HL-60 (cell line): ENCODE data around the gene HS3ST2.
A peak's percentile ranks its signal among the peaks of the same experiment; 100 is the strongest.

Experiments
- DNase-seq, 2 experiments: peaks; one replicate each; pipeline ENCODE4 v3.0.0-alpha.2; 2010 to 2020; ENCODE audit warnings: low read depth in 1 of 2, low spot score in 1 of 2
- H3K27ac ChIP-seq: fragments of 250-450 bp; sonication (Bioruptor Pico); replicated peaks from 2 replicates; pipeline ENCODE4 v1.5.1; 2020; ENCODE audit warnings: mild to moderate bottlenecking, moderate library complexity
- H3K27me3 ChIP-seq: fragments of 250-450 bp; sonication (Bioruptor Pico); 2 replicates; pipeline ENCODE4 v1.5.1; 2021; ENCODE audit warnings: mild to moderate bottlenecking, moderate library complexity; ENCODE audit not compliant: insufficient read depth, poor library complexity, severe bottlenecking
- H3K4me3 ChIP-seq: replicated peaks from 2 replicates; pipeline ENCODE4 v1.5.1; 2011; ENCODE audit warnings: mild to moderate bottlenecking, control low read depth, low read length; ENCODE audit not compliant: insufficient read depth
- CTCF ChIP-seq: IDR thresholded peaks from one replicate; pipeline ENCODE4 v1.5.1; 2011; ENCODE audit warnings: low read length, control low read depth, inconsistent platforms; ENCODE audit not compliant: insufficient read depth
- GABPA ChIP-seq: IDR thresholded peaks from 2 replicates; pipeline ENCODE4 v1.6.1; 2012; ENCODE audit warnings: low read depth
- POLR2AphosphoS5 ChIP-seq: IDR thresholded peaks from 2 replicates; pipeline ENCODE4 v1.6.1; 2012; ENCODE audit warnings: low read depth
- REST ChIP-seq: IDR thresholded peaks from 2 replicates; pipeline ENCODE4 v1.6.1; 2012; ENCODE audit warnings: low read depth; ENCODE audit not compliant: insufficient replicate concordance
- SPI1 ChIP-seq: IDR thresholded peaks from 2 replicates; pipeline ENCODE4 v1.6.1; 2012; ENCODE audit warnings: low read depth, mild to moderate bottlenecking, borderline replicate concordance

HS3ST2 gene

GRCh38 chr16:22955461-22956070, 141.6 kb downstream of the HS3ST2 start:
- TF ChIP-seq POLR2AphosphoS5 (no peak), GABPA (no peak), CTCF (no peak), REST (no peak), SPI1 (no peak)
- peaks cover 4% of the 10 kb centered on the region for H3K27me3 ChIP-seq
- no peak overlapping the region for H3K4me3 ChIP-seq
- no peak overlapping the region for H3K27ac ChIP-seq
- no peak for DNase-seq

- Histone ChIP-seq H3K27me3 (no peaks in the 10 kb centered on the region), H3K4me3 (no peak overlapping the region)
- TF ChIP-seq SPI1 (peak; percentile 29; the same call in 1 of the 2 replicates), POLR2AphosphoS5 (no peak)
Measured at GRCh38 chr16:22961206-22961605, 147.2 kb downstream of the HS3ST2 start.

DNA sequence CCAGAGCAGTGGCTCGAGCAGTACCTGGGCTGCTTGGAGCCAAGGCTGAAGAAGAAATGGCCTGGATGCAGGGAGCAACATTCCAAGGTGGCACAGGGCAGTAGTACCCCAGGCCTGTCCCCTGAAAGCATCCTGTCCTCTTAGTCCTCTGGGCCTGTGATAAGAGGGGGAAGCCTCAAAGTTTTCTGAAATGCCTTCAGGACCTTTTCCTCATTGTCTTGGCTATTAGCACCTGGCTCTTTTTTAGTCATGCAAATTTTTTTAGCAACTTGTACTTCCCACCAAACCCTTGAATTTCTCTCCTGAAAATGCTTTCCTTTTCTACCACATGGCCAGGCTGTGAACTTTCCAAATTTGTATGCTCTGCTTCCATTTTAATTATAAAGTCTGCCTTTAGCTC, 148.9 kb downstream of the HS3ST2 start:
- no peak for TF ChIP-seq POLR2AphosphoS5
- no peak for TF ChIP-seq REST
- TF ChIP-seq GABPA = no peak
- no peak for TF ChIP-seq SPI1
- TF ChIP-seq CTCF = no peak
- H3K27ac ChIP-seq = no peak overlapping the region
- H3K27me3 ChIP-seq = no peaks in the 10 kb centered on the region
- no peak for DNase-seq
- H3K4me3 ChIP-seq = no peak overlapping the region

More at GRCh38 chr16:22961206-22961605, 147.2 kb downstream of the HS3ST2 start:
- no peak for DNase-seq
- H3K27ac ChIP-seq = no peak overlapping the region
